Activated B cell treated with CpG ODN at 0.5 μM for 24 hours (primary cell): ENCODE measurements around the gene PFDN1. TPM values are rescaled to one million over a fixed set of nuclear protein-coding genes. Genes with fewer than 3 reads are reported as not detected.

ENCODE experiments used
- ATAC-seq: fragments of 200-7000 bp; cut with Tn5 transposase; one replicate; pipeline ENCODE4 v1.10.0; 2021; ENCODE audit warnings: low read depth, mild to moderate bottlenecking, moderate library complexity
- CTCF ChIA-PET: fragments of 350-600 bp; sonication (Branson Sonifier 250); formaldehyde crosslinking; loops from one replicate; lab custom pipeline; 2021; ENCODE audit warnings: antibody characterized with exemption; lab: Charles Lee
- POLR2A ChIA-PET: fragments of 350-600 bp; sonication (Branson Sonifier 250); formaldehyde crosslinking; loops from one replicate; lab custom pipeline; 2021; ENCODE audit warnings: antibody characterized with exemption; lab: Charles Lee
- DNase-seq: peaks from one replicate; pipeline ENCODE4 v3.0.0; 2022
- H3K27ac Mint-ChIP-seq: one replicate; pipeline ENCODE4 v1.8.0; 2020; ENCODE audit warnings: mixed read lengths
- H3K27me3 Mint-ChIP-seq: one replicate; pipeline ENCODE4 v1.8.0; 2021; ENCODE audit warnings: mixed read lengths
- H3K36me3 Mint-ChIP-seq: one replicate; pipeline ENCODE4 v1.8.0; 2021; ENCODE audit warnings: low read depth, mixed read lengths
- H3K4me1 Mint-ChIP-seq: one replicate; pipeline ENCODE4 v1.8.0; 2021; ENCODE audit warnings: mixed read lengths
- H3K4me3 Mint-ChIP-seq: one replicate; pipeline ENCODE4 v1.8.0; 2020; ENCODE audit warnings: mild to moderate bottlenecking, mixed read lengths
- H3K9me3 Mint-ChIP-seq: one replicate; pipeline ENCODE4 v1.8.0; 2020; ENCODE audit warnings: mixed read lengths
- intact Hi-C: fragments of 100-400 bp; cut with micrococcal nuclease; formaldehyde crosslinking; loops from one replicate; pipeline ENCODE4 v1.15.1; 2024
- total RNA-seq: library from RNA; stranded (reverse); gene quantifications from 2 replicates; pipeline ENCODE4 v1.2.3, GENCODE V29; 2022
- TF ChIP-seq, protein P1 (sequence below): fragments of 200-600 bp; IDR thresholded peaks from one replicate; pipeline ENCODE4 v1.8.0; 2022; ENCODE audit warnings: antibody characterized with exemption, mild to moderate bottlenecking

Gene PFDN1
- total RNA-seq, 1 donor from 2014 or later = 38.2 TPM

DNA sequence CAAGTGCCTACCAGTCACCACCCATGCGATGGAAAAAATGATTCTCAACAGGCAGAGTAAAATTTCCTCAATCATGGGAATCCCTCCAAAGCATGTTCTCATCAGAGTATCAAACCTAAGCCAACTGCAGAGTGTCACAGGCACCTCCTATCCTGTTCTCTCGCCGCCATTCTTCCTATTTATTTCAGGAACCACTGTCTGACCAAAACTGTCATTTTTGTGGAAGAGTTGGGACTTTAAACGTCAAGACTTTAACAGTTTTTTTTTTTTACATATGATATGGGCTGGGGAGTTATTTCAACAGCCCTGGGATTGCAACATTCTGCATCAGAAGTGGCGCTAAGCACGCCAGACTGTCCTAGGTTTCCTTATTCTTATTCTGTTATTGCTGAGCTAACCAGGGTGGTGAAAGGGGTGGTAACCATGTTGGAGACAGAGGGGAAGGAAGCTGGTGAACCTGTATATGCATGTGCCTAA lies 29.5 kb downstream of the PFDN1 start:
- DNase-seq = no peak
- ChIA-PET CTCF (no interaction called here), POLR2A (no interaction called here)
- no peaks in the 10 kb centered on the region for H3K4me1 Mint-ChIP-seq
- H3K4me3 Mint-ChIP-seq = no peak overlapping the region
- H3K9me3 Mint-ChIP-seq = peaks cover 2% of the 10 kb centered on the region
- intact Hi-C loops = no loop called here
- ATAC-seq = no peak
- TF ChIP-seq, protein P1, sequence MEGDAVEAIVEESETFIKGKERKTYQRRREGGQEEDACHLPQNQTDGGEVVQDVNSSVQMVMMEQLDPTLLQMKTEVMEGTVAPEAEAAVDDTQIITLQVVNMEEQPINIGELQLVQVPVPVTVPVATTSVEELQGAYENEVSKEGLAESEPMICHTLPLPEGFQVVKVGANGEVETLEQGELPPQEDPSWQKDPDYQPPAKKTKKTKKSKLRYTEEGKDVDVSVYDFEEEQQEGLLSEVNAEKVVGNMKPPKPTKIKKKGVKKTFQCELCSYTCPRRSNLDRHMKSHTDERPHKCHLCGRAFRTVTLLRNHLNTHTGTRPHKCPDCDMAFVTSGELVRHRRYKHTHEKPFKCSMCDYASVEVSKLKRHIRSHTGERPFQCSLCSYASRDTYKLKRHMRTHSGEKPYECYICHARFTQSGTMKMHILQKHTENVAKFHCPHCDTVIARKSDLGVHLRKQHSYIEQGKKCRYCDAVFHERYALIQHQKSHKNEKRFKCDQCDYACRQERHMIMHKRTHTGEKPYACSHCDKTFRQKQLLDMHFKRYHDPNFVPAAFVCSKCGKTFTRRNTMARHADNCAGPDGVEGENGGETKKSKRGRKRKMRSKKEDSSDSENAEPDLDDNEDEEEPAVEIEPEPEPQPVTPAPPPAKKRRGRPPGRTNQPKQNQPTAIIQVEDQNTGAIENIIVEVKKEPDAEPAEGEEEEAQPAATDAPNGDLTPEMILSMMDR = no peak
- H3K27me3 Mint-ChIP-seq = no peaks in the 10 kb centered on the region
- H3K36me3 Mint-ChIP-seq = peaks cover 25% of the 10 kb centered on the region
- H3K27ac Mint-ChIP-seq = no peak overlapping the region

DNA sequence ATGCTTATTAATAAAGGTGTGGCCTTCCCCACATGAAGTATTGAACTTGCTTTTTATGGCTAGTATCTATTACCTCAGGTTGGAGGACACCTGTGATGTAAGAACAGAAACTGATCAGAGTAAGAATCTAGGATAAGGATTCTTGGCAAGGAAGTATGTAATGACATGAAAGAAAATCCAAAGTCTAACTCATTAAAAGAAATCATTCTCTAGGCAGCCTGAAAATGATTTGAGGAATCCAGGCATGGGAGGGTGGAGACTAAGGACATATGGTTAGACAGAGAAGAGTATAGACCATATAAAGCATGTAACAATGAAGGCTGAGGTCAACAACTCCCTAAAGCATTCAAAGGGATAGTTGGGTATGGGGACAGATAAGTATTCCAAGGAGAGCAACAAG lies 32.9 kb downstream of the PFDN1 start:
- H3K27ac Mint-ChIP-seq = no peak overlapping the region
- H3K4me1 Mint-ChIP-seq = peaks cover 21% of the 10 kb centered on the region
- H3K9me3 Mint-ChIP-seq = no peaks in the 10 kb centered on the region
- POLR2A ChIA-PET = no interaction called here
- H3K27me3 Mint-ChIP-seq = no peaks in the 10 kb centered on the region
- intact Hi-C loops = no loop called here
- H3K36me3 Mint-ChIP-seq = peaks cover 17% of the 10 kb centered on the region
- no peak overlapping the region for H3K4me3 Mint-ChIP-seq
- no peak for DNase-seq
- CTCF ChIA-PET = no interaction called here
- no peak for ATAC-seq
- TF ChIP-seq, protein P1 = no peak

DNA sequence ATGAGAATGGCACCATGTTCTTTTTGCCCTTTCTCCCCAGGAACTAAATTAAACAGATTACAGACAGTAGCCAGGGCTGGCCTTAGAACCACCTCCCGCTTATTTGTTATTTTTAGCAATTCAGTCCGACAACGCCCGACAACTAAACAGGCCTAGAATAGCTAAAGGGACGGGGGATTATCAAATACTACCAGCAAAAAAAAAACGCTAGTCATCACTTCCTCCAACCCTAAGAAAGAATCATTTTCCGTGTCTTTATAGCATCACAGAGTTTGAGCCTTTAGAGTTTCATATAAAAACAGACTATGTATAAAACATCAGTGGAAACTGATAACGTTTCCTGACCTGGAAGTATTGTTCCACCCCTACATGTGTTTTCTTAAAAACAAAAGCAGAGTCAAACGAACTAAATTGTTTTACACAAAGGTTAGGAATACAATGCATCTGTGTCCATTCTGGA lies 35.3 kb downstream of the PFDN1 start:
- H3K4me1 Mint-ChIP-seq = peaks cover 21% of the 10 kb centered on the region
- no peak overlapping the region for H3K4me3 Mint-ChIP-seq
- ChIA-PET CTCF (no interaction called here), POLR2A (no interaction called here)
- H3K27me3 Mint-ChIP-seq = no peaks in the 10 kb centered on the region
- H3K36me3 Mint-ChIP-seq = peaks cover 12% of the 10 kb centered on the region
- intact Hi-C loops = no loop called here
- ATAC-seq (no peak), DNase-seq (no peak)
- H3K9me3 Mint-ChIP-seq = no peaks in the 10 kb centered on the region
- H3K27ac Mint-ChIP-seq = no peak overlapping the region
- TF ChIP-seq, protein P1 = no peak

DNA sequence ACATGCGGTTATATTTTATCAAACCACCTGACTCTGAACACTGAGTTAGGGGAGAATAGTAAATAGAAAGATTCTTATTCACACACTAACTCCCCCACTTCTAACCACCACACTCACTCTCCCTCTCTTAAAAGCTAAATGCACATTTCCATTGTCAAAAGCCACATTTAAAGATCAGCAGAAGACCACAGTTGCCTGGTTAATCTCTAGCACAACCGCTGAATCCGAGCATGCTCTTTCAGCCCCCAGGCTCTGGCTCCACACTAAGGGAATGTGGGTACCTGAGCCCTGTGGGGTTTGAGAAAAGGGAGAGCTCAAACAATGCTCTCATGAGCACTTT lies 35.7 kb downstream of the PFDN1 start:
- POLR2A ChIA-PET = no interaction called here
- peaks cover 21% of the 10 kb centered on the region for H3K4me1 Mint-ChIP-seq
- no peaks in the 10 kb centered on the region for H3K9me3 Mint-ChIP-seq
- intact Hi-C loops = no loop called here
- DNase-seq = no peak
- CTCF ChIA-PET = interaction anchor here (1.1 to 1.5 kb wide), 2 partner anchors 23 to 27 kb away, joined by 3 to 5 read pairs; no protein-coding TSS in a partner anchor
- H3K36me3 Mint-ChIP-seq = peaks cover 16% of the 10 kb centered on the region
- H3K27ac Mint-ChIP-seq = no peak overlapping the region
- no peak overlapping the region for H3K4me3 Mint-ChIP-seq
- TF ChIP-seq, protein P1 = no peak
- no peak for ATAC-seq
- H3K27me3 Mint-ChIP-seq = no peaks in the 10 kb centered on the region

DNA sequence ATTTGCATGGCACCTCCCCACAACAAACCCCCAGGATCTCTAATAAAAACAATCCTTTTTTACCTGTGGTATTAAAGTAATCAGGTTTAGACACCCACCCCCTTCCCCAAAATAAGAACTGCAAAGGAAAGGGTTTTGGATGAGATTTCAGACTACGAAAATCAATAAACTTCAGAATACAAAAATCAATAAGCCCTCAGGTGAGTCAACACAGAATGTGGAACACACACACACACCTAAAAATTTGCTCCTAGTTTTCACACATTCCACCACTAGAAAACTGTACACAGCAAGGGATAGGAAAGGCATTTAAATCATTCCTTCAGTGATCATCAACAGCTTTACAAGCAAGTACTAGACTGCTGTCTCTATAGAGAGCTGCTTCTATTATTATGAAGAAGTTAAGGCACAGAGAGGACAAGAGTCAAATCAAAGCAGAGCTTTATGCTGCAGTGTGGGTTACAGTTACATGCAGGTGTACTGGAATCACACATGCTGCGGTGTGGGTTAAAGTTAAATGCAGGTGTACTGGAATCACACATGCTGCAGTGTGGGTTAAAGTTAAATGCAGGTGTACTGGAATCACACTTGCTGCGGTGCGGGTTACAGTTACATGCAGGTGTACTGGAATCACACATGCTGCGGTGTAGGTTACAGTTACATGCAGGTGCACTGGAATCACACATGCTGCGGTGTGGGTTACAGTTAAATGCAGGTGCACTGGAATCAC lies 36.3 kb downstream of the PFDN1 start:
- no peak for ATAC-seq
- intact Hi-C loops = no loop called here
- Mint-ChIP-seq H3K9me3 (no peaks in the 10 kb centered on the region), H3K27me3 (no peaks in the 10 kb centered on the region), H3K36me3 (peaks cover 17% of the 10 kb centered on the region), H3K4me1 (peaks cover 21% of the 10 kb centered on the region), H3K27ac (no peak overlapping the region), H3K4me3 (no peak overlapping the region)
- ChIA-PET CTCF (interaction anchor here (1.1 to 1.5 kb wide), 2 partner anchors 22 to 27 kb away, joined by 3 to 5 read pairs; no protein-coding TSS in a partner anchor), POLR2A (no interaction called here)
- DNase-seq = no peak
- TF ChIP-seq, protein P1 = no peak
